HG02678 (cell line): ENCODE measurements around the gene ABCB9.

Source experiments
- ATAC-seq: cut with Tn5 transposase; IDR thresholded peaks from one replicate; pipeline ENCODE4 v1.9.1; 2021; ENCODE audit warnings: mild to moderate bottlenecking, moderate library complexity; ENCODE audit not compliant: unreplicated experiment

The ABCB9 gene

GRCh38 chr12:122884091-122884826, 82.0 kb downstream of the ABCB9 start:
- ATAC-seq = no peak

DNA sequence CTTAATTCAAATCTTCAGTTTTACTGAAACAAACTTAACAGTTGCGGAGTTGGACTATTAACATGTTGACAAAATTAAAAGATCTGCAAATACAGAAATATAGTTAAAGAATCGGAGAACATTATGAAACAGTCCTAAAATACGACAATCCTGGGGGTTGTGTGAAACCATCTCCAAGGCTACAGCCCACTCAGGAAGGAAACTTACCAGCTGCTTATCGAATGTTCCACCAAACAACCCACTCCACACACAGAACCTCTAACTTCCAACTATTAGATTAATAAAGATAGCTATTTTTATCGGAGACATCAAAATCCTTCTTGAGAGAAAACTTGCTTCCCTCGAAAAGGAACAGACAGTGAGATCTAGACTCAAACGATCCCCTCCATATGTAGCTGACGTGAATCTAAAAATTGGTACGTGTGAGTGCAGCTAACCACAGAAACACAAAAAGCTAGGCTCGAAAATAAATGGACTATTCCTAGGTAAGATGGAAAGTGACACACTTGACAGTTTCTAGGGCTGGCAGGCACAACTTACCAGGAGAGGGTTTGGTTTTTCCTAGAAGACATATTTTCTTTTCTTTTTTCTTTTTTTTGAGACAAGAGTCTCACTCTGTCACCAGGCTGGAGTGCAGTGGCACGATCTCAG, 83.2 kb downstream of the ABCB9 start:
- no peak for ATAC-seq

DNA sequence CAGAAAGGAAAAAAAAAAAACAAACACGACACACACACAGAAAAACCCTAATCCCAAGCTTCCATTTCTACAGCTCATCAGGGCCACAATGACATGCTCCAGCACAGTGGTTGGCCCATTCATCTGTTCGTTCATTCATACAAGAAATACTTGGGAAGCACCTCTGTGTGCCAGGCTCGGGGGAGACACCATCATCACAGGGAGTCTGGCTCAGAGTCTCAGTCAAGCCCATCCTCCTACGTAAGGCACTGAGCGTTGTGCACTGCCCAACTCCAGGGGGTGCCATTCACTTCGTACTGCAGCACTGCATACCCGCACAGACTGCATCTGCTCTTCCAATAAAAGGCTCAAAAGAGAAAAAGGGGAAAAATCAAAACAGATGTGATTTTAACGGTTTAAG, 85.6 kb downstream of the ABCB9 start:
- no peak for ATAC-seq

GRCh38 chr12:122880155-122880667, 86.1 kb downstream of the ABCB9 start:
- no peak for ATAC-seq
